HepG2 (cell line): ENCODE measurements around the gene CPAMD8. TPM values are rescaled to one million over a fixed set of nuclear protein-coding genes. Genes with fewer than 3 reads are reported as not detected.

Source experiments
- ATAC-seq: fragments of 200-7000 bp; cut with Tn5 transposase; 3 replicates; pipeline ENCODE4 v1.9.1; 2020; ENCODE audit warnings: mild to moderate bottlenecking, moderate library complexity
- BruUV-seq: library from RNA; stranded (reverse); fragments of 400-500 nt; replicated peaks from 2 replicates; lab custom pipeline; 2021; lab: Mats Ljungman, UMichigan
- CTCF ChIA-PET: fragments of 300-600 bp; formaldehyde crosslinking; extraction: SDS; loops from one replicate; lab custom pipeline; 2021; ENCODE audit warnings: low total read pairs, inconsistent platforms, low intra/inter-chr PET ratio; lab: Yijun Ruan, JAX
- POLR2A ChIA-PET: fragments of 350-600 bp; sonication (Branson Sonifier 250); formaldehyde crosslinking; loops from one replicate; lab custom pipeline; 2020; ENCODE audit warnings: antibody characterized with exemption, inconsistent platforms; lab: Yijun Ruan, JAX
- DNase-seq: peaks from one replicate; pipeline ENCODE4 v3.0.0-alpha.2; 2015; ENCODE audit warnings: low spot score
- FAIRE-seq: peaks from 3 replicates; lab custom pipeline; 2011; peaks lifted over from hg19 to GRCh38; lab: Jason Lieb, UNC
- H2AFZ ChIP-seq: one replicate; pipeline ENCODE4 v1.6.1; 2011; ENCODE audit warnings: low read length, inconsistent platforms
- H3K27ac ChIP-seq: fragments of 300-600 bp; 3 replicates; pipeline ENCODE4 v1.8.0; 2011; ENCODE audit warnings: mixed run types, mild to moderate bottlenecking, mixed read lengths, low read length, inconsistent platforms; ENCODE audit not compliant: insufficient read depth; ENCODE audit errors: extremely low read length
- H3K27me3 ChIP-seq, 2 experiments: fragments of 200-600 bp in 1 of 2; 2 replicates in 1 of 2; 3 replicates in 1 of 2; pipeline versions ENCODE4 v1.6.0 to v1.8.0; 2011; ENCODE audit warnings: low read length in 2 of 2, mild to moderate bottlenecking in 2 of 2, moderate library complexity in 2 of 2, inconsistent platforms in 1 of 2; ENCODE audit not compliant: insufficient read depth in 2 of 2, control insufficient read depth in 1 of 2
- H3K36me3 ChIP-seq, 2 experiments: fragments of 200-600 bp in 1 of 2; replicated peaks in 1 of 2; 2 replicates in 1 of 2; 3 replicates in 1 of 2; pipeline versions ENCODE4 v1.5.1 to v1.8.0; 2011; ENCODE audit warnings: low read length in 2 of 2, inconsistent platforms in 1 of 2; ENCODE audit not compliant: insufficient read depth in 2 of 2, control insufficient read depth in 1 of 2
- H3K4me1 ChIP-seq: 2 replicates; pipeline ENCODE4 v1.5.1; 2012; ENCODE audit warnings: low read length, inconsistent platforms; ENCODE audit not compliant: insufficient read depth
- H3K4me2 ChIP-seq: 2 replicates; pipeline ENCODE4 v1.6.0; 2011; ENCODE audit warnings: low read depth, low read length, inconsistent platforms
- H3K4me3 ChIP-seq, 3 experiments: fragments of 200-600 bp in 1 of 3; sonication (generic), shearing (Covaris generic) in 1 of 3; replicated peaks in 1 of 3; 2 replicates each; pipeline ENCODE4 v1.5.1; 2011 to 2016; ENCODE audit warnings: low read length in 3 of 3, inconsistent platforms in 2 of 3, low read depth in 2 of 3, mild to moderate bottlenecking in 2 of 3, control low read depth in 1 of 3, mixed read lengths in 1 of 3; ENCODE audit not compliant: insufficient read depth in 1 of 3
- H3K79me2 ChIP-seq: one replicate; pipeline ENCODE4 v1.6.1; 2011; ENCODE audit warnings: low read length, inconsistent platforms; ENCODE audit not compliant: insufficient read depth
- H3K9ac ChIP-seq: 2 replicates; pipeline ENCODE4 v1.6.0; 2011; ENCODE audit warnings: mild to moderate bottlenecking, low read depth, low read length, inconsistent platforms; ENCODE audit not compliant: insufficient read depth
- H3K9me3 ChIP-seq: 2 replicates; pipeline ENCODE4 v1.5.1; 2012; ENCODE audit warnings: mild to moderate bottlenecking, low read length
- H4K20me1 ChIP-seq: 2 replicates; pipeline ENCODE4 v1.6.0; 2011; ENCODE audit warnings: inconsistent platforms, mild to moderate bottlenecking, low read length, moderate library complexity; ENCODE audit not compliant: insufficient read depth
- KLF15 ChIP-seq: sonication (generic); formaldehyde crosslinking; IDR thresholded peaks from 2 replicates; pipeline ENCODE4 v1.8.1; 2023; ENCODE audit warnings: borderline replicate concordance, mild to moderate bottlenecking, inconsistent platforms, missing genetic modification reagents, mixed read lengths
- MXI1 ChIP-seq: IDR thresholded peaks from 3 replicates; pipeline ENCODE4 v1.6.1; 2012; ENCODE audit warnings: low read depth, low read length, inconsistent platforms, borderline replicate concordance
- NFKBIZ ChIP-seq: IDR thresholded peaks from 2 replicates; pipeline ENCODE4 v1.6.1; 2018; ENCODE audit warnings: missing genetic modification reagents, missing compliant biosample characterization
- NFYC ChIP-seq: IDR thresholded peaks from 2 replicates; pipeline ENCODE4 v1.6.1; 2016; ENCODE audit warnings: missing genetic modification reagents, missing compliant biosample characterization
- PHF20 ChIP-seq: sonication (generic); formaldehyde crosslinking; IDR thresholded peaks from 2 replicates; pipeline ENCODE4 v1.5.0; 2020; ENCODE audit warnings: mild to moderate bottlenecking, missing genetic modification reagents
- RBAK ChIP-seq: sonication (generic); formaldehyde crosslinking; IDR thresholded peaks from 2 replicates; pipeline ENCODE4 v1.5.1; 2020; ENCODE audit warnings: mild to moderate bottlenecking, missing genetic modification reagents
- REXO4 ChIP-seq: sonication (generic); formaldehyde crosslinking; IDR thresholded peaks from 2 replicates; pipeline ENCODE4 v1.8.0; 2022; ENCODE audit warnings: missing genetic modification reagents, mild to moderate bottlenecking, borderline replicate concordance
- SRSF9 ChIP-seq: fragments of 200-400 bp; formaldehyde crosslinking; IDR thresholded peaks from 2 replicates; pipeline ENCODE4 v1.6.1; 2018; ENCODE audit warnings: borderline replicate concordance, mild to moderate bottlenecking, low read depth, low read length; ENCODE audit not compliant: insufficient read depth, poor library complexity, severe bottlenecking
- TFDP2 ChIP-seq: sonication (generic); formaldehyde crosslinking; IDR thresholded peaks from 2 replicates; pipeline ENCODE4 v1.4.0; 2020; ENCODE audit warnings: missing genetic modification reagents
- ZFP36L2 ChIP-seq: sonication (generic); formaldehyde crosslinking; IDR thresholded peaks from 2 replicates; pipeline ENCODE4 v1.4.0; 2020; ENCODE audit warnings: missing genetic modification reagents
- ZNF207 ChIP-seq: fragments of 450-650 bp; IDR thresholded peaks from 2 replicates; pipeline ENCODE4 v1.6.1; 2016; ENCODE audit warnings: antibody characterized with exemption, borderline replicate concordance
- ZNF740 ChIP-seq: sonication (generic); formaldehyde crosslinking; IDR thresholded peaks from 2 replicates; pipeline ENCODE4 v1.4.0; 2020; ENCODE audit warnings: missing genetic modification reagents
- WGBS: methylation state at CpG from one replicate; pipeline ENCODE4 v1.1.6; 2017; ENCODE audit warnings: low lambda C conversion rate; 5-methylcytosine and 5-hydroxymethylcytosine counted together
- in situ Hi-C: cut with HindIII; loops from 2 replicates; pipeline ENCODE4 v1.10.0; 2017; ENCODE audit warnings: low pct_unique_long_range_greater_than_20kb; ENCODE audit not compliant: extremely low pct_ligation_motif_present
- intact Hi-C: fragments of 100-400 bp; cut with micrococcal nuclease; formaldehyde crosslinking; loops from one replicate; pipeline ENCODE4 v1.10.0; 2022; ENCODE audit not compliant: unreplicated experiment
- polyA plus RNA-seq, 8 experiments: library from polyadenylated mRNA; depleted of rRNA in 3 of 8; stranded (reverse) in 7 of 8; unstranded in 1 of 8; fragments of >200 nt; fragmentation: Illumina TruSeq in 4 of 8; extraction: Trizol in 4 of 8; gene quantifications; 2 replicates each; pipeline versions ENCODE4 v1.2.1 to v1.2.3, GENCODE V29; 2011 to 2016; ENCODE audit warnings: low read depth in 4 of 8, missing spikeins in 1 of 8, mixed read lengths in 1 of 8; ENCODE audit not compliant: insufficient read depth in 1 of 8
- total RNA-seq, 5 experiments: library from RNA; depleted of rRNA; stranded (reverse); fragments of >200 nt; fragmentation: Illumina TruSeq; extraction: Trizol; gene quantifications; 2 replicates each; pipeline ENCODE4 v1.2.3, GENCODE V29; 2016; ENCODE audit warnings: low read depth in 1 of 5
- TF ChIP-seq, protein P1 (sequence below): IDR thresholded peaks from 2 replicates; pipeline ENCODE4 v1.6.1; 2016; ENCODE audit warnings: missing compliant biosample characterization, missing genetic modification reagents, borderline replicate concordance

The CPAMD8 gene
- total and polyA plus RNA-seq, 2 of the 13 experiments (the other 11 are each of a cell fraction or from before 2014, with no cell fraction given) = 0.29 to 0.34 TPM

GRCh38 chr19:16919496-16919895 lies 107.1 kb downstream of the CPAMD8 start:
- Histone ChIP-seq H4K20me1 (no peaks in the 10 kb centered on the region), H3K36me3 (no peaks in the 10 kb centered on the region), H3K4me2 (no peak overlapping the region), H3K4me3 (no peak overlapping the region), H3K27me3 (peaks cover 0 to 15% of the 10 kb centered on the region in 2 experiments; a peak in 3 of 5 replicates), H3K9me3 (no peaks in the 10 kb centered on the region), H3K79me2 (no peaks in the 10 kb centered on the region), H2AFZ (no peak overlapping the region), H3K4me1 (no peaks in the 10 kb centered on the region), H3K27ac (no peak overlapping the region), H3K9ac (no peak overlapping the region)
- peak; percentile 77; the same call in 1 of the 2 replicates for TF ChIP-seq RBAK (CRISPR knock-in tag)
- no peak for TF ChIP-seq NFKBIZ (CRISPR knock-in tag)
- WGBS = 11% methylated on average over 4 of the region's 4 CpGs
- ATAC-seq (no peak), DNase-seq (no peak), FAIRE-seq (no peak)
- no TSS peak for BruUV-seq
- CTCF ChIA-PET = no interaction called here
- POLR2A ChIA-PET = no interaction called here
- in situ Hi-C loops (no loop called here), intact Hi-C loops (no loop called here)

DNA sequence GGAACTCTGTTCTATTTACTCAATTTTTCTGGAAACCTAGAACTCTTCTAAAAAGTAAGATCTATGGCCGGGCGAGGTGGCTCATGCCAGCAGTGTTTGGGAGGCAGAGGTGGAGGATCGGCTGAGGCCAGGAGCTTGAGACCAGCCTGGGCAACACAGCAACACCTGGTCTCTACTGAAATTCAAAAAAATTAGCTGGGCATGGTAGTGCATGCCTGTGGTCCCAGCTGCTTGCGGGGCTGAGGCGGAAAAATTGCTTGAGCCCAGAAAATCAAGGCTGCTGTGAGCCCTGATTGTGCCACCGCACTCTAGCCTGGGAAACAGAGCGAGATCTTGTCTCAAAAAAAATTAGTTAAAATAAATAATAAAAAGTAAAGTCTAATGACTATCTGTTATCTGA lies 109.2 kb downstream of the CPAMD8 start:
- intact Hi-C loops = no loop called here

More for the DNA sequence above, 109.2 kb downstream of the CPAMD8 start:
- Histone ChIP-seq H3K4me2 (no peak overlapping the region), H3K9me3 (peaks cover 15% of the 10 kb centered on the region), H3K9ac (no peak overlapping the region), H3K79me2 (no peaks in the 10 kb centered on the region), H3K36me3 (no peaks in the 10 kb centered on the region), H3K4me3 (no peak overlapping the region), H3K27ac (no peak overlapping the region), H4K20me1 (no peaks in the 10 kb centered on the region), H2AFZ (no peak overlapping the region), H3K27me3 (peaks cover 0 to 12% of the 10 kb centered on the region in 2 experiments; a peak in 3 of 5 replicates), H3K4me1 (no peaks in the 10 kb centered on the region)
- TF ChIP-seq, protein P1, sequence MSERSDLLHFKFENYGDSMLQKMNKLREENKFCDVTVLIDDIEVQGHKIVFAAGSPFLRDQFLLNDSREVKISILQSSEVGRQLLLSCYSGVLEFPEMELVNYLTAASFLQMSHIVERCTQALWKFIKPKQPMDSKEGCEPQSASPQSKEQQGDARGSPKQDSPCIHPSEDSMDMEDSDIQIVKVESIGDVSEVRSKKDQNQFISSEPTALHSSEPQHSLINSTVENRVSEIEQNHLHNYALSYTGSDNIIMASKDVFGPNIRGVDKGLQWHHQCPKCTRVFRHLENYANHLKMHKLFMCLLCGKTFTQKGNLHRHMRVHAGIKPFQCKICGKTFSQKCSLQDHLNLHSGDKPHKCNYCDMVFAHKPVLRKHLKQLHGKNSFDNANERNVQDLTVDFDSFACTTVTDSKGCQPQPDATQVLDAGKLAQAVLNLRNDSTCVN (CRISPR knock-in tag) = no peak
- TF ChIP-seq SRSF9 (no peak), TFDP2 (CRISPR knock-in tag) (no peak), KLF15 (no peak), ZFP36L2 (CRISPR knock-in tag) (no peak), ZNF740 (CRISPR knock-in tag) (no peak), REXO4 (CRISPR knock-in tag) (no peak), MXI1 (no peak), ZNF207 (no peak), PHF20 (CRISPR knock-in tag) (no peak), NFYC (CRISPR knock-in tag) (no peak)
- DNase-seq = no peak
- in situ Hi-C loops = no loop called here
- no TSS peak for BruUV-seq
- no peak for ATAC-seq
- ChIA-PET CTCF (no interaction called here), POLR2A (no interaction called here)
- WGBS = 52% methylated on average over 7 of the region's 7 CpGs
- no peak for FAIRE-seq
